ENCODE data around the gene KCNV2.

KCNV2 gene

GRCh38 chr9:2679011-2679410 is 38.3 kb upstream of the KCNV2 start:
- no peak overlapping the region for H3K4me3 ChIP-seq (replicated peaks in 1 of 2; ENCODE audit: low read depth in 2 of 2, low read length in 2 of 2)
- TF ChIP-seq CTCF (IDR thresholded peaks at IDR 0.05; ENCODE audit: low read depth, low read length) = no peak
- DNase-seq (ENCODE audit: low read depth in 2 of 2) = no peak

- no peak overlapping the region for H3K4me3 ChIP-seq (replicated peaks in 1 of 2; ENCODE audit: low read depth in 2 of 2, low read length in 2 of 2)
- TF ChIP-seq CTCF (IDR thresholded peaks at IDR 0.05; ENCODE audit: low read depth, low read length) = no peak
- DNase-seq (ENCODE audit: low read depth in 2 of 2) = no peak
These were observed 35.3 kb upstream of the KCNV2 start for GRCh38 chr9:2681981-2682380.

GRCh38 chr9:2686911-2687310 is 30.4 kb upstream of the KCNV2 start:
- no peak for TF ChIP-seq CTCF (IDR thresholded peaks at IDR 0.05; ENCODE audit: low read depth, low read length)
- H3K4me3 ChIP-seq (replicated peaks in 1 of 2; ENCODE audit: low read depth in 2 of 2, low read length in 2 of 2) = no peak overlapping the region
- no peak for DNase-seq (ENCODE audit: low read depth in 2 of 2)

GRCh38 chr9:2688636-2689035 is 28.7 kb upstream of the KCNV2 start:
- DNase-seq (ENCODE audit: low read depth in 2 of 2) = no peak
- TF ChIP-seq CTCF (IDR thresholded peaks at IDR 0.05; ENCODE audit: low read depth, low read length) = no peak
- H3K4me3 ChIP-seq (replicated peaks in 1 of 2; ENCODE audit: low read depth in 2 of 2, low read length in 2 of 2) = no peak overlapping the region

- DNase-seq (ENCODE audit: low read depth in 2 of 2) = peak in 1 of 2 donors; percentile 32
- no peak for TF ChIP-seq CTCF (IDR thresholded peaks at IDR 0.05; ENCODE audit: low read depth, low read length)
- H3K4me3 ChIP-seq (replicated peaks in 1 of 2; ENCODE audit: low read depth in 2 of 2, low read length in 2 of 2) = no peak overlapping the region
These were observed 26.1 kb upstream of the KCNV2 start for GRCh38 chr9:2691212-2691611.

GRCh38 chr9:2691626-2692025 is 25.7 kb upstream of the KCNV2 start:
- peak; percentile 54 to 62 for DNase-seq (ENCODE audit: low read depth in 2 of 2)
- H3K4me3 ChIP-seq (replicated peaks in 1 of 2; ENCODE audit: low read depth in 2 of 2, low read length in 2 of 2) = no peak overlapping the region
- TF ChIP-seq CTCF (IDR thresholded peaks at IDR 0.05; ENCODE audit: low read depth, low read length) = no peak

- TF ChIP-seq CTCF (IDR thresholded peaks at IDR 0.05; ENCODE audit: low read depth, low read length) = no peak
- no peak overlapping the region for H3K4me3 ChIP-seq (replicated peaks in 1 of 2; ENCODE audit: low read depth in 2 of 2, low read length in 2 of 2)
- no peak for DNase-seq (ENCODE audit: low read depth in 2 of 2)
These were observed 24.3 kb upstream of the KCNV2 start for GRCh38 chr9:2693056-2693455.
